IMR-90 (cell line): ENCODE data around the gene RNF175. TPM values are rescaled to one million over a fixed set of nuclear protein-coding genes. Genes with fewer than 3 reads are reported as not detected.

Source experiments
- ATAC-seq: fragments of 200-7000 bp; cut with Tn5 transposase; 2 replicates; pipeline ENCODE4 v1.9.1; 2020; ENCODE audit warnings: low read depth, mild to moderate bottlenecking, moderate library complexity
- BruUV-seq: library from RNA; stranded (reverse); fragments of 400-500 nt; replicated peaks from 2 replicates; lab custom pipeline; 2021; lab: Mats Ljungman, UMichigan
- CTCF ChIA-PET: fragments of 300-600 bp; formaldehyde crosslinking; extraction: SDS; loops from one replicate; lab custom pipeline; 2021; ENCODE audit warnings: antibody characterized with exemption; lab: Yijun Ruan, JAX
- POLR2A ChIA-PET: fragments of 300-600 bp; sonication (Branson Sonifier 250); formaldehyde crosslinking; loops from one replicate; lab custom pipeline; 2022; ENCODE audit warnings: antibody characterized with exemption; ENCODE audit not compliant: unreplicated experiment; lab: Charles Lee
- DNase-seq: peaks from one replicate; pipeline ENCODE4 v3.0.0; 2013
- H2AFZ ChIP-seq: replicated peaks from 2 replicates; pipeline ENCODE3; 2013; ENCODE audit warnings: low read length, mild to moderate bottlenecking; ENCODE audit not compliant: poor library complexity
- H2AK5ac ChIP-seq: 2 replicates; pipeline ENCODE4 v1.6.1; 2013; ENCODE audit warnings: low read depth, low read length, inconsistent platforms
- H2AK9ac ChIP-seq: replicated peaks from 2 replicates; pipeline ENCODE3; 2013; ENCODE audit warnings: mild to moderate bottlenecking, low read depth, low read length, moderate library complexity; ENCODE audit not compliant: poor library complexity
- H2BK120ac ChIP-seq: 2 replicates; pipeline ENCODE4 v1.6.1; 2013; ENCODE audit warnings: low read depth, low read length, inconsistent platforms
- H2BK15ac ChIP-seq: 3 replicates; pipeline ENCODE4 v1.6.1; 2013; ENCODE audit warnings: low read depth, low read length, inconsistent platforms
- H2BK20ac ChIP-seq: 2 replicates; pipeline ENCODE4 v1.6.1; 2013; ENCODE audit warnings: low read depth, mild to moderate bottlenecking, inconsistent platforms, low read length, moderate library complexity
- H2BK5ac ChIP-seq: 2 replicates; pipeline ENCODE4 v1.6.1; 2013; ENCODE audit warnings: mild to moderate bottlenecking, low read depth, low read length, inconsistent platforms; ENCODE audit not compliant: poor library complexity, severe bottlenecking
- H3K14ac ChIP-seq: replicated peaks from 2 replicates; pipeline ENCODE4 v1.6.1; 2013; ENCODE audit warnings: low read depth, low read length, inconsistent platforms
- H3K18ac ChIP-seq: 2 replicates; pipeline ENCODE4 v1.6.1; 2013; ENCODE audit warnings: low read depth, low read length, control low read depth
- H3K23ac ChIP-seq: 2 replicates; pipeline ENCODE4 v1.6.1; 2013; ENCODE audit warnings: low read depth, low read length, inconsistent platforms
- H3K27ac ChIP-seq: 2 replicates; pipeline ENCODE4 v1.5.1; 2013; ENCODE audit warnings: mild to moderate bottlenecking, control low read depth, low read length; ENCODE audit not compliant: insufficient read depth
- H3K27me3 ChIP-seq: 2 replicates; pipeline ENCODE4 v1.6.1; 2013; ENCODE audit warnings: low read length; ENCODE audit not compliant: control insufficient read depth, insufficient read depth
- H3K36me3 ChIP-seq: 2 replicates; pipeline ENCODE4 v1.6.1; 2013; ENCODE audit warnings: low read length, mixed read lengths; ENCODE audit not compliant: control insufficient read depth, insufficient read depth
- H3K4ac ChIP-seq: 2 replicates; pipeline ENCODE4 v1.6.1; 2013; ENCODE audit warnings: low read depth, low read length, inconsistent platforms
- H3K4me1 ChIP-seq: 2 replicates; pipeline ENCODE4 v1.6.1; 2013; ENCODE audit warnings: low read length, mixed read lengths; ENCODE audit not compliant: control insufficient read depth, insufficient read depth
- H3K4me2 ChIP-seq: 2 replicates; pipeline ENCODE4 v1.6.1; 2013; ENCODE audit warnings: low read depth, mild to moderate bottlenecking, control low read depth, low read length, moderate library complexity
- H3K4me3 ChIP-seq: 2 replicates; pipeline ENCODE4 v1.5.1; 2013; ENCODE audit warnings: low read depth, mild to moderate bottlenecking, control low read depth, low read length, moderate library complexity; ENCODE audit not compliant: insufficient read depth
- H3K56ac ChIP-seq: 2 replicates; pipeline ENCODE4 v1.6.1; 2013; ENCODE audit warnings: low read length, inconsistent platforms; ENCODE audit not compliant: insufficient read depth; ENCODE audit errors: extremely low read depth
- H3K79me1 ChIP-seq, 2 experiments: 2 replicates each; pipeline ENCODE4 v1.6.1; 2013; ENCODE audit warnings: low read length in 2 of 2, inconsistent platforms in 1 of 2, low read depth in 1 of 2
- H3K9ac ChIP-seq: 2 replicates; pipeline ENCODE4 v1.6.1; 2013; ENCODE audit warnings: low read depth, low read length, control low read depth
- H3K9me1 ChIP-seq: 2 replicates; pipeline ENCODE4 v1.6.1; 2013; ENCODE audit warnings: low read length, inconsistent platforms; ENCODE audit not compliant: insufficient read depth
- H3K9me3 ChIP-seq: 2 replicates; pipeline ENCODE4 v1.6.1; 2013; ENCODE audit warnings: low read length; ENCODE audit not compliant: control insufficient read depth, insufficient read depth
- H4K20me1 ChIP-seq: 2 replicates; pipeline ENCODE4 v1.6.1; 2013; ENCODE audit warnings: low read length, inconsistent platforms; ENCODE audit not compliant: insufficient read depth
- H4K5ac ChIP-seq: 2 replicates; pipeline ENCODE4 v1.6.1; 2013; ENCODE audit warnings: mild to moderate bottlenecking, low read depth, low read length, control low read depth
- H4K8ac ChIP-seq, 2 experiments: 2 replicates each; pipeline ENCODE4 v1.6.1; 2013; ENCODE audit warnings: low read depth in 2 of 2, low read length in 2 of 2, control low read depth in 1 of 2, inconsistent platforms in 1 of 2
- H4K91ac ChIP-seq: 2 replicates; pipeline ENCODE4 v1.6.1; 2013; ENCODE audit warnings: low read depth, low read length, inconsistent platforms; ENCODE audit not compliant: insufficient read depth
- CEBPB ChIP-seq: IDR thresholded peaks from 2 replicates; pipeline ENCODE4 v1.6.1; 2012; ENCODE audit warnings: low read depth, low read length, improper control_type of control experiment
- RAD21 ChIP-seq: IDR thresholded peaks from 2 replicates; pipeline ENCODE4 v1.6.1; 2012; ENCODE audit warnings: low read length, improper control_type of control experiment
- dilution Hi-C: fragments of 300-500 bp; cut with HindIII; formaldehyde crosslinking; loops from one replicate; pipeline ENCODE4 v1.14.3; 2018; ENCODE audit warnings: low sequenced_read_pairs; ENCODE audit not compliant: unreplicated experiment
- in situ Hi-C: fragments of 300-500 bp; cut with MboI; formaldehyde crosslinking; loops from 3 replicates; pipeline ENCODE4 v1.14.3; 2019; ENCODE audit warnings: low sequenced_read_pairs, inconsistent platforms, mixed read lengths
- intact Hi-C: fragments of 100-400 bp; cut with micrococcal nuclease; formaldehyde crosslinking; loops from 2 replicates; pipeline ENCODE4 v1.10.0; 2022
- polyA plus RNA-seq, 3 experiments: library from polyadenylated mRNA; depleted of rRNA; stranded (reverse); fragments of >200 nt; gene quantifications; 2 replicates each; pipeline ENCODE4 v1.2.3, GENCODE V29; 2012; ENCODE audit warnings: low replicate concordance in 1 of 3
- total RNA-seq: library from RNA; depleted of rRNA; stranded (reverse); fragments of >200 nt; gene quantifications from 2 replicates; pipeline ENCODE4 v1.2.3, GENCODE V29; 2012

Gene RNF175
- total and polyA plus RNA-seq, 2 of the 4 experiments (the other 2 are of a cell fraction): not detected

GRCh38 chr4:153777421-153777820, 17.6 kb upstream of the RNF175 start:
- CTCF ChIA-PET: no interaction called here

More at GRCh38 chr4:153777421-153777820, 17.6 kb upstream of the RNF175 start:
- Histone ChIP-seq H2AK9ac (no peak overlapping the region), H3K4me3 (no peak overlapping the region), H4K91ac (no peak overlapping the region), H3K79me1 (no peaks in the 10 kb centered on the region), H2BK5ac (no peak overlapping the region), H3K4me2 (no peak overlapping the region), H3K23ac (no peak overlapping the region), H3K36me3 (no peaks in the 10 kb centered on the region), H3K14ac (no peak overlapping the region), H4K8ac (no peak overlapping the region), H3K4me1 (no peaks in the 10 kb centered on the region), H2BK120ac (no peak overlapping the region), H3K9ac (no peak overlapping the region), H3K9me3 (no peaks in the 10 kb centered on the region), H2BK20ac (no peak overlapping the region), H3K4ac (no peak overlapping the region), H4K5ac (no peak overlapping the region), H4K20me1 (no peaks in the 10 kb centered on the region), H3K27ac (no peak overlapping the region), H2AFZ (no peak overlapping the region), H3K56ac (no peak overlapping the region), H2AK5ac (no peak overlapping the region), H3K18ac (no peak overlapping the region), H2BK15ac (no peak overlapping the region), H3K9me1 (no peaks in the 10 kb centered on the region), H3K27me3 (no peaks in the 10 kb centered on the region)
- POLR2A ChIA-PET: no interaction called here
- no peak for TF ChIP-seq RAD21
- TF ChIP-seq CEBPB: peak; percentile 79
- intact Hi-C loops: no loop called here
- in situ Hi-C loops: no loop called here
- no peak for ATAC-seq
- DNase-seq: no peak
- BruUV-seq: no TSS peak
- dilution Hi-C loops: no loop called here
